WTC11 (cell line): ENCODE results near the gene LEAP2. TPM values are rescaled to one million over a fixed set of nuclear protein-coding genes. Genes with fewer than 3 reads are reported as not detected.

Experiments used
- ATAC-seq: fragments of 200-7000 bp; cut with Tn5 transposase; 2 replicates; pipeline ENCODE4 v1.10.0; 2021; ENCODE audit warnings: mild to moderate bottlenecking, moderate library complexity
- CTCF ChIA-PET: fragments of 300-600 bp; sonication (Branson Sonifier 250); formaldehyde crosslinking; loops from one replicate; lab custom pipeline; 2021; ENCODE audit warnings: antibody characterized with exemption; lab: Charles Lee
- POLR2A ChIA-PET: fragments of 350-600 bp; sonication (Branson Sonifier 250); formaldehyde crosslinking; loops from one replicate; lab custom pipeline; 2021; ENCODE audit warnings: antibody characterized with exemption; lab: Charles Lee
- DNase-seq: peaks from one replicate; pipeline ENCODE4 v3.0.0; 2021; ENCODE audit warnings: low spot score
- H3K27ac Mint-ChIP-seq: 2 replicates; pipeline ENCODE4 v1.8.0; 2021; ENCODE audit warnings: mixed read lengths
- H3K27me3 Mint-ChIP-seq: 2 replicates; pipeline ENCODE4 v1.8.0; 2021; ENCODE audit warnings: low read depth, mild to moderate bottlenecking, moderate library complexity, mixed read lengths
- H3K36me3 Mint-ChIP-seq: 2 replicates; pipeline ENCODE4 v1.8.0; 2021; ENCODE audit warnings: mixed read lengths
- H3K4me1 Mint-ChIP-seq: 2 replicates; pipeline ENCODE4 v1.8.0; 2022; ENCODE audit warnings: mixed read lengths
- H3K4me3 Mint-ChIP-seq: 2 replicates; pipeline ENCODE4 v1.8.0; 2021; ENCODE audit warnings: mild to moderate bottlenecking, moderate library complexity, mixed read lengths
- H3K9me3 Mint-ChIP-seq: 2 replicates; pipeline ENCODE4 v1.8.0; 2021; ENCODE audit warnings: mixed read lengths
- CBFB ChIP-seq: sonication (generic); formaldehyde crosslinking; IDR thresholded peaks from 2 replicates; pipeline ENCODE4 v1.8.1; 2022; ENCODE audit warnings: mild to moderate bottlenecking, low read depth, missing genetic modification reagents
- CREB1 ChIP-seq: sonication (generic); formaldehyde crosslinking; IDR thresholded peaks from 2 replicates; pipeline ENCODE4 v1.8.0; 2023; ENCODE audit warnings: mild to moderate bottlenecking, missing genetic modification reagents
- CREM ChIP-seq: sonication (generic); formaldehyde crosslinking; IDR thresholded peaks from 2 replicates; pipeline ENCODE4 v1.8.1; 2022; ENCODE audit warnings: mild to moderate bottlenecking, missing genetic modification reagents, moderate library complexity
- ELF4 ChIP-seq: sonication (generic); formaldehyde crosslinking; IDR thresholded peaks from 2 replicates; pipeline ENCODE4 v1.8.1; 2022; ENCODE audit warnings: low read depth, mild to moderate bottlenecking, moderate library complexity, missing genetic modification reagents
- IRF2 ChIP-seq: sonication (generic); formaldehyde crosslinking; IDR thresholded peaks from 2 replicates; pipeline ENCODE4 v1.8.0; 2022; ENCODE audit warnings: low read depth, missing genetic modification reagents, borderline replicate concordance
- NFATC4 ChIP-seq: fragments of 250-450 bp; sonication (Bioruptor Pico); IDR thresholded peaks from 2 replicates; pipeline ENCODE4 v1.9.0; 2021; ENCODE audit warnings: mild to moderate bottlenecking
- NR1H2 ChIP-seq: sonication (generic); formaldehyde crosslinking; IDR thresholded peaks from 2 replicates; pipeline ENCODE4 v1.9.0; 2021; ENCODE audit warnings: mild to moderate bottlenecking, moderate library complexity, missing genetic modification reagents
- NR3C1 ChIP-seq: sonication (generic); formaldehyde crosslinking; conservative IDR thresholded peaks from 2 replicates; pipeline ENCODE4 v1.8.1; 2023; ENCODE audit warnings: low read depth, mild to moderate bottlenecking, missing genetic modification reagents
- PRRX2 ChIP-seq: fragments of 250-450 bp; sonication (Bioruptor Pico); IDR thresholded peaks from 2 replicates; pipeline ENCODE4 v1.8.0; 2021; ENCODE audit warnings: mild to moderate bottlenecking
- RELA ChIP-seq: sonication (generic); formaldehyde crosslinking; IDR thresholded peaks from 2 replicates; pipeline ENCODE4 v1.8.1; 2022; ENCODE audit warnings: missing genetic modification reagents, mild to moderate bottlenecking, borderline replicate concordance
- RORB ChIP-seq: fragments of 250-450 bp; sonication (Bioruptor Pico); IDR thresholded peaks from 2 replicates; pipeline ENCODE4 v1.9.0; 2021; ENCODE audit warnings: mild to moderate bottlenecking
- SMAD4 ChIP-seq: sonication (generic); formaldehyde crosslinking; IDR thresholded peaks from 2 replicates; pipeline ENCODE4 v1.8.0; 2022; ENCODE audit warnings: mild to moderate bottlenecking, missing genetic modification reagents
- SOX15 ChIP-seq: fragments of 250-450 bp; sonication (Bioruptor Pico); IDR thresholded peaks from 2 replicates; pipeline ENCODE4 v1.9.0; 2021; ENCODE audit warnings: mild to moderate bottlenecking
- TCF7 ChIP-seq: sonication (generic); formaldehyde crosslinking; IDR thresholded peaks from 2 replicates; pipeline ENCODE4 v1.8.0; 2022; ENCODE audit warnings: mild to moderate bottlenecking, low read depth, missing genetic modification reagents, moderate library complexity
- TEAD4 ChIP-seq: sonication (generic); formaldehyde crosslinking; IDR thresholded peaks from 2 replicates; pipeline ENCODE4 v1.8.0; 2022; ENCODE audit warnings: mild to moderate bottlenecking, missing genetic modification reagents
- TP53 ChIP-seq: sonication (generic); formaldehyde crosslinking; IDR thresholded peaks from 2 replicates; pipeline ENCODE4 v1.8.1; 2023; ENCODE audit warnings: mild to moderate bottlenecking, missing genetic modification reagents
- ZNF121 ChIP-seq: sonication (generic); formaldehyde crosslinking; IDR thresholded peaks from 2 replicates; pipeline ENCODE4 v1.8.0; 2023; ENCODE audit warnings: missing genetic modification reagents
- ZNF219 ChIP-seq: sonication (generic); formaldehyde crosslinking; IDR thresholded peaks from 2 replicates; pipeline ENCODE4 v1.8.0; 2023; ENCODE audit warnings: missing genetic modification reagents, mild to moderate bottlenecking, borderline replicate concordance
- ZNF396 ChIP-seq: fragments of 250-450 bp; sonication (Bioruptor Pico); IDR thresholded peaks from 2 replicates; pipeline ENCODE4 v1.8.0; 2021; ENCODE audit warnings: mild to moderate bottlenecking, moderate library complexity, borderline replicate concordance
- total RNA-seq: library from RNA; stranded (reverse); gene quantifications from 3 replicates; pipeline ENCODE4 v1.2.3, GENCODE V29; 2021
- TF ChIP-seq, protein P1 (sequence below): sonication (generic); formaldehyde crosslinking; IDR thresholded peaks from 2 replicates; pipeline ENCODE4 v1.8.1; 2023; ENCODE audit warnings: mild to moderate bottlenecking, missing genetic modification reagents
- TF ChIP-seq, protein P2 (sequence below): sonication (generic); formaldehyde crosslinking; IDR thresholded peaks from 2 replicates; pipeline ENCODE4 v1.8.1; 2023; ENCODE audit warnings: mild to moderate bottlenecking, missing genetic modification reagents, moderate library complexity
- TF ChIP-seq, protein P3 (sequence below): sonication (generic); formaldehyde crosslinking; IDR thresholded peaks from 2 replicates; pipeline ENCODE4 v1.8.1; 2022; ENCODE audit warnings: low read depth, mild to moderate bottlenecking, moderate library complexity, missing genetic modification reagents, borderline replicate concordance
- TF ChIP-seq, protein P4 (sequence below): sonication (generic); formaldehyde crosslinking; conservative IDR thresholded peaks from 2 replicates; pipeline ENCODE4 v1.8.1; 2022; ENCODE audit warnings: mild to moderate bottlenecking, missing genetic modification reagents
- TF ChIP-seq, protein P5 (sequence below): fragments of 250-450 bp; sonication (Bioruptor Pico); IDR thresholded peaks from 2 replicates; pipeline ENCODE4 v1.9.0; 2021; ENCODE audit warnings: mild to moderate bottlenecking

The LEAP2 gene
- total RNA-seq, 1 experiment from 2014 or later = 2.0 TPM

DNA sequence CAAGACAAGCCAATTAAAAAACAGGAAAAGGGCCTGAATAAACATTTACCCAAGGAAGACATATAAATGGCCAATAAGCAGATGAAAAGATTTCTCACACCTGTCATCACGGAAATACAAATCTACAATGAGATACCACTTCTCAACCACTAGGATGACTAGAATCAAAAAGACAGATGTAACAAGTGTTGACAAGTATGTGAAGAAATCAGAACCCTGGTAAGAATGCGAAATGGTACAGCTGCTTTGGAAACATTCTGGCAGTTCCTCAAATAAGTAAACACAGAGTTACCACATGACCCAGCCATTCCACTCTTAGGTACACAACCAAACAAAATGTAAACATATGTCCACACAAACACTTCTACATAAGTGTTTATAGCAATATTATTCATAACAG, 32.5 kb downstream of the LEAP2 start:
- ATAC-seq = no peak
- Mint-ChIP-seq H3K36me3 (peaks cover 5% of the 10 kb centered on the region; the same call in 1 of the 2 replicates), H3K4me3 (no peak overlapping the region), H3K4me1 (peaks cover 6% of the 10 kb centered on the region), H3K27me3 (no peaks in the 10 kb centered on the region), H3K9me3 (no peaks in the 10 kb centered on the region), H3K27ac (no peak overlapping the region)
- TF ChIP-seq CREB1 (CRISPR knock-in tag) (no peak), CREM (no peak), ZNF396 (CRISPR knock-in tag) (no peak), RORB (CRISPR knock-in tag) (no peak), TCF7 (CRISPR knock-in tag) (no peak), RELA (CRISPR knock-in tag) (no peak), CBFB (CRISPR knock-in tag) (no peak), TP53 (no peak), ZNF121 (CRISPR knock-in tag) (no peak), ELF4 (CRISPR knock-in tag) (no peak), SOX15 (CRISPR knock-in tag) (no peak), NR1H2 (no peak)
- TF ChIP-seq, protein P1, sequence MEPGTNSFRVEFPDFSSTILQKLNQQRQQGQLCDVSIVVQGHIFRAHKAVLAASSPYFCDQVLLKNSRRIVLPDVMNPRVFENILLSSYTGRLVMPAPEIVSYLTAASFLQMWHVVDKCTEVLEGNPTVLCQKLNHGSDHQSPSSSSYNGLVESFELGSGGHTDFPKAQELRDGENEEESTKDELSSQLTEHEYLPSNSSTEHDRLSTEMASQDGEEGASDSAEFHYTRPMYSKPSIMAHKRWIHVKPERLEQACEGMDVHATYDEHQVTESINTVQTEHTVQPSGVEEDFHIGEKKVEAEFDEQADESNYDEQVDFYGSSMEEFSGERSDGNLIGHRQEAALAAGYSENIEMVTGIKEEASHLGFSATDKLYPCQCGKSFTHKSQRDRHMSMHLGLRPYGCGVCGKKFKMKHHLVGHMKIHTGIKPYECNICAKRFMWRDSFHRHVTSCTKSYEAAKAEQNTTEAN = no peak
- TF ChIP-seq, protein P2, sequence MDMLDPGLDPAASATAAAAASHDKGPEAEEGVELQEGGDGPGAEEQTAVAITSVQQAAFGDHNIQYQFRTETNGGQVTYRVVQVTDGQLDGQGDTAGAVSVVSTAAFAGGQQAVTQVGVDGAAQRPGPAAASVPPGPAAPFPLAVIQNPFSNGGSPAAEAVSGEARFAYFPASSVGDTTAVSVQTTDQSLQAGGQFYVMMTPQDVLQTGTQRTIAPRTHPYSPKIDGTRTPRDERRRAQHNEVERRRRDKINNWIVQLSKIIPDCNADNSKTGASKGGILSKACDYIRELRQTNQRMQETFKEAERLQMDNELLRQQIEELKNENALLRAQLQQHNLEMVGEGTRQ (CRISPR knock-in tag) = no peak
- ChIA-PET POLR2A (no interaction called here), CTCF (no interaction called here)
- no peak for DNase-seq

DNA sequence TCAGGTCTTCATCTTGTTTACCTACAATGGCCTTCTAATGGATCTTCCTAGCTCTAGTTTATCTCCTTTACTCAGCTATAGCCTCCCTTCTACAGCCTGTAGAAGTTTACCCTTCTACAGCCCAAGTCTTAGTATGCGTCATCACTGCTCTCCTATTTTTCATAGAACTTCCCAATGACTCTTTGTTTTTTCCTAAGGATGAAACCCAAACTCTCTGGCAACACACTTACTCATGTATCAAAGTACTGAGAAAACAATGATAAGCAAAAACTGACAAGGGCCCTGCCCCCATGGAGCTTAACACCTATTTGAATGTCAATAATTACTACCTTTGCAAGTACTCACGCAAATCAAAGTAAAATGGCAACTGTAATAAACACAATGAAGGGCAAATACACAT, 33.7 kb downstream of the LEAP2 start:
- H3K9me3 Mint-ChIP-seq = no peaks in the 10 kb centered on the region
- H3K36me3 Mint-ChIP-seq = peaks cover 7% of the 10 kb centered on the region
- H3K4me3 Mint-ChIP-seq = no peak overlapping the region
- POLR2A ChIA-PET = no interaction called here
- no peak for DNase-seq
- TF ChIP-seq TEAD4 = no peak
- TF ChIP-seq TCF7 (CRISPR knock-in tag) = no peak
- TF ChIP-seq IRF2 (CRISPR knock-in tag) = no peak
- TF ChIP-seq ZNF219 (CRISPR knock-in tag) = no peak
- TF ChIP-seq, protein P3, sequence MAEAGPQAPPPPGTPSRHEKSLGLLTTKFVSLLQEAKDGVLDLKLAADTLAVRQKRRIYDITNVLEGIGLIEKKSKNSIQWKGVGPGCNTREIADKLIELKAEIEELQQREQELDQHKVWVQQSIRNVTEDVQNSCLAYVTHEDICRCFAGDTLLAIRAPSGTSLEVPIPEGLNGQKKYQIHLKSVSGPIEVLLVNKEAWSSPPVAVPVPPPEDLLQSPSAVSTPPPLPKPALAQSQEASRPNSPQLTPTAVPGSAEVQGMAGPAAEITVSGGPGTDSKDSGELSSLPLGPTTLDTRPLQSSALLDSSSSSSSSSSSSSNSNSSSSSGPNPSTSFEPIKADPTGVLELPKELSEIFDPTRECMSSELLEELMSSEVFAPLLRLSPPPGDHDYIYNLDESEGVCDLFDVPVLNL (CRISPR knock-in tag) = no peak
- TF ChIP-seq, all 79 proteins: peak for 0
- CTCF ChIA-PET = interaction anchor here (1.5 kb wide), 1 partner anchor 24 kb away, joined by 4 read pairs; no protein-coding TSS in a partner anchor
- Mint-ChIP-seq H3K27ac (no peak overlapping the region), H3K27me3 (no peaks in the 10 kb centered on the region), H3K4me1 (peaks cover 6% of the 10 kb centered on the region)
- ATAC-seq = no peak

DNA sequence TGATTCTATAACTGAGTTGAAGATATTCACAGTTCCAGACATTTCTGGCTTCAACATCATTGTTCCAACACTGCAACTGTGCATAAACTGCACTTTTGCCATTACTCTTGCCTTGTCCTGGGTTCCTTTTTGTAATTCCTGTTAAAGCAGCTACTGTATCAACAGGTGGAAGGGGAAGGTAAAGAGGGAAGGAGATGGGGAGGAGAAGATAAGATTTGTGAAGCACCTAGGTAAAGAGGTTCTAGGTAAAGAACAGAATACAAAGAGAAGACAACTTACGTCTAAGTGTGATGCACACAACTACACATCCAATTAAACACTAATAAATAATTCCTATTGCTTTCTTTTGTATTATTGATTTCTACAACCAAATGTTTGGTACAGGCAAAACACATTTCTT, 36.2 kb downstream of the LEAP2 start:
- Mint-ChIP-seq H3K27me3 (no peaks in the 10 kb centered on the region), H3K27ac (no peak overlapping the region), H3K9me3 (no peaks in the 10 kb centered on the region), H3K36me3 (peaks cover 7% of the 10 kb centered on the region), H3K4me3 (no peak overlapping the region), H3K4me1 (peaks cover 6% of the 10 kb centered on the region)
- CTCF ChIA-PET = no interaction called here
- ATAC-seq = no peak
- DNase-seq = no peak
- POLR2A ChIA-PET = no interaction called here
- TF ChIP-seq, protein P4, sequence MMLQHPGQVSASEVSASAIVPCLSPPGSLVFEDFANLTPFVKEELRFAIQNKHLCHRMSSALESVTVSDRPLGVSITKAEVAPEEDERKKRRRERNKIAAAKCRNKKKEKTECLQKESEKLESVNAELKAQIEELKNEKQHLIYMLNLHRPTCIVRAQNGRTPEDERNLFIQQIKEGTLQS (CRISPR knock-in tag) = no peak
- TF ChIP-seq PRRX2 (CRISPR knock-in tag) (no peak), TCF7 (CRISPR knock-in tag) (no peak), NR3C1 (no peak), ZNF219 (CRISPR knock-in tag) (no peak), SOX15 (CRISPR knock-in tag) (no peak), CREM (no peak), NFATC4 (no peak), SMAD4 (CRISPR knock-in tag) (no peak)
- TF ChIP-seq, protein P5, sequence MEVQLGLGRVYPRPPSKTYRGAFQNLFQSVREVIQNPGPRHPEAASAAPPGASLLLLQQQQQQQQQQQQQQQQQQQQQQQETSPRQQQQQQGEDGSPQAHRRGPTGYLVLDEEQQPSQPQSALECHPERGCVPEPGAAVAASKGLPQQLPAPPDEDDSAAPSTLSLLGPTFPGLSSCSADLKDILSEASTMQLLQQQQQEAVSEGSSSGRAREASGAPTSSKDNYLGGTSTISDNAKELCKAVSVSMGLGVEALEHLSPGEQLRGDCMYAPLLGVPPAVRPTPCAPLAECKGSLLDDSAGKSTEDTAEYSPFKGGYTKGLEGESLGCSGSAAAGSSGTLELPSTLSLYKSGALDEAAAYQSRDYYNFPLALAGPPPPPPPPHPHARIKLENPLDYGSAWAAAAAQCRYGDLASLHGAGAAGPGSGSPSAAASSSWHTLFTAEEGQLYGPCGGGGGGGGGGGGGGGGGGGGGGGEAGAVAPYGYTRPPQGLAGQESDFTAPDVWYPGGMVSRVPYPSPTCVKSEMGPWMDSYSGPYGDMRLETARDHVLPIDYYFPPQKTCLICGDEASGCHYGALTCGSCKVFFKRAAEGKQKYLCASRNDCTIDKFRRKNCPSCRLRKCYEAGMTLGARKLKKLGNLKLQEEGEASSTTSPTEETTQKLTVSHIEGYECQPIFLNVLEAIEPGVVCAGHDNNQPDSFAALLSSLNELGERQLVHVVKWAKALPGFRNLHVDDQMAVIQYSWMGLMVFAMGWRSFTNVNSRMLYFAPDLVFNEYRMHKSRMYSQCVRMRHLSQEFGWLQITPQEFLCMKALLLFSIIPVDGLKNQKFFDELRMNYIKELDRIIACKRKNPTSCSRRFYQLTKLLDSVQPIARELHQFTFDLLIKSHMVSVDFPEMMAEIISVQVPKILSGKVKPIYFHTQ (CRISPR knock-in tag) = no peak
